Prostate gland (tissue), 2 donors: ENCODE results near the gene DTD2. TPM values are rescaled to one million over a fixed set of nuclear protein-coding genes. Genes with fewer than 3 reads are reported as not detected.

Experiments used
- DNase-seq: peaks from one replicate; pipeline ENCODE4 v3.0.0-alpha.2; 2019; ENCODE audit warnings: low spot score
- H3K27ac ChIP-seq, 2 donors: fragments of 200-600 bp; sonication (generic); 2 replicates each; pipeline ENCODE4 v1.5.1; 2017 to 2019
- H3K27me3 ChIP-seq: fragments of 200-600 bp; sonication (generic); replicated peaks from 2 replicates; pipeline ENCODE4 v1.5.1; 2019; ENCODE audit not compliant: insufficient read depth
- H3K36me3 ChIP-seq, 2 donors: fragments of 200-600 bp; sonication (generic); 1 replicate in 1 of 2; 2 replicates in 1 of 2; pipeline versions ENCODE4 v1.5.1 to v1.8.1; 2017 to 2019
- H3K4me1 ChIP-seq: fragments of 200-600 bp; sonication (generic); replicated peaks from 2 replicates; pipeline ENCODE4 v1.5.1; 2019
- H3K4me3 ChIP-seq, 2 donors: fragments of 200-600 bp; sonication (generic); 2 replicates each; pipeline ENCODE4 v1.5.1; 2017 to 2019
- H3K9me3 ChIP-seq: fragments of 200-600 bp; sonication (generic); 2 replicates; pipeline ENCODE4 v1.5.1; 2017
- POLR2A ChIP-seq: fragments of 450-650 bp; IDR thresholded peaks from one replicate; pipeline ENCODE4 v1.6.1; 2016; ENCODE audit warnings: antibody characterized with exemption, mild to moderate bottlenecking
- POLR2AphosphoS5 ChIP-seq: sonication (generic); formaldehyde crosslinking; IDR thresholded peaks from one replicate; pipeline ENCODE4 v1.6.1; 2017; ENCODE audit warnings: antibody characterized with exemption
- WGBS: methylation state at CpG from one replicate; pipeline ENCODE4 v1.1.5; 2018; 5-methylcytosine and 5-hydroxymethylcytosine counted together
- intact Hi-C: fragments of 100-400 bp; cut with DNase I; formaldehyde crosslinking; loops from one replicate; pipeline ENCODE4 v1.14.2; 2022
- total RNA-seq, 2 donors: library from RNA; depleted of rRNA; stranded (reverse); fragments of >200 nt; gene quantifications; one replicate each; pipeline ENCODE4 v1.1.0, GENCODE V29; 2016
- TF ChIP-seq, protein P1 (sequence below), 4 experiments: fragments of 200-600 bp in 2 of 4; fragments of 450-650 bp in 2 of 4; sonication (generic) in 2 of 4; IDR thresholded peaks; 1 replicate in 3 of 4; 2 replicates in 1 of 4; pipeline ENCODE4 v1.5.1; 2016 to 2019; ENCODE audit warnings: antibody characterized with exemption in 4 of 4, mild to moderate bottlenecking in 2 of 4, moderate library complexity in 2 of 4

DTD2 gene
- total RNA-seq: 10 to 100 TPM; 32.0 to 41.1 TPM

DNA sequence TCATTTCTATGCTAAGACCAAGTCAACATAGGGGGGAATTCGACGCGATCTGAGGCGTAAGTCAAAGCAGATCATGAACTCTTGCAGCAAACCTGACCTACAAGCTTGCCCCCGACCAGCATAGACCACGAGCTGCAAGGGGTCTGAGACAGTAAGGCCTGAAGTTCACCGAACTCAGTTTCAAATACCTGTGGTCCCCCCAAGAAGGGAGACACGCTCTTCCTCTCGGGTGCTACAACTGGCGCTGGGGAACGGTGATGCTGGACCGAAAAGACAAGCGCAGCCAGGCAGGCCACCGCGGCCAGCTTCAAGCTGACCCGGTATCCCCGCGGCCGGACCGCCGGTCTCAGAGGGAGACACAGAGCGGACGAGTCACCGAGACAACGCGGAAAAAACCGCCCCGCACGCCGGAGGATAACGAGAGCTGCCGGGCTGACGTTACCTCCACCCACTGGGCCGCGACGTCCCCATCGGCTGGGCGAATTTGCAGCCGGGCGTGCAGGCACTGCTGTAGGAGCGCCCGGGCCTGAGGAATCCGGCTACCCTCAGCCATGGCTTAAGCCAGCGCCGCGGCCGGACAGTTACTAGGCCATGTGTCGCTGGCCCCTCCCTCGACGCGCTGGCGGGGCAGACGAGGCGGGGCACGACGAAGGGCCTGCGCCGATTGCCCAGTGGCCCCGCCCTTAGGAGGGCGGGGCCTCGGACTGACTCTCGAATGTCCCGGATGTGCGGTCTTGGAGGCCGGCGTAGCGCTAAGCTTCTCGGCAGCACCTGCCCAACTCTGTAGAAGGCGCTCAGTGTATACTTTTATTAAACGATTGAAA lies at the start of gene DTD2:
DTD2 (minus strand) TSS at position 666 of the 824 bp plus-strand sequence; CDS start at position 553, 113 bp downstream.
- WGBS: under 1% methylated on average over 58 of the region's 70 CpGs
- peak within 1 kb of the TSS; percentile 54 to 57 for H3K4me3 ChIP-seq
- TF ChIP-seq, protein P1, sequence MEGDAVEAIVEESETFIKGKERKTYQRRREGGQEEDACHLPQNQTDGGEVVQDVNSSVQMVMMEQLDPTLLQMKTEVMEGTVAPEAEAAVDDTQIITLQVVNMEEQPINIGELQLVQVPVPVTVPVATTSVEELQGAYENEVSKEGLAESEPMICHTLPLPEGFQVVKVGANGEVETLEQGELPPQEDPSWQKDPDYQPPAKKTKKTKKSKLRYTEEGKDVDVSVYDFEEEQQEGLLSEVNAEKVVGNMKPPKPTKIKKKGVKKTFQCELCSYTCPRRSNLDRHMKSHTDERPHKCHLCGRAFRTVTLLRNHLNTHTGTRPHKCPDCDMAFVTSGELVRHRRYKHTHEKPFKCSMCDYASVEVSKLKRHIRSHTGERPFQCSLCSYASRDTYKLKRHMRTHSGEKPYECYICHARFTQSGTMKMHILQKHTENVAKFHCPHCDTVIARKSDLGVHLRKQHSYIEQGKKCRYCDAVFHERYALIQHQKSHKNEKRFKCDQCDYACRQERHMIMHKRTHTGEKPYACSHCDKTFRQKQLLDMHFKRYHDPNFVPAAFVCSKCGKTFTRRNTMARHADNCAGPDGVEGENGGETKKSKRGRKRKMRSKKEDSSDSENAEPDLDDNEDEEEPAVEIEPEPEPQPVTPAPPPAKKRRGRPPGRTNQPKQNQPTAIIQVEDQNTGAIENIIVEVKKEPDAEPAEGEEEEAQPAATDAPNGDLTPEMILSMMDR (IDR thresholded peaks at IDR 0.05): peak in 1 of 4 experiments; percentile 22
- peak; percentile 92 for TF ChIP-seq POLR2AphosphoS5
- peak; percentile 90 for TF ChIP-seq POLR2A
- H3K9me3 ChIP-seq: no peaks in the 10 kb centered on the region
- peaks cover 5% of the 10 kb centered on the region for H3K4me1 ChIP-seq
- peak; percentile 95 for DNase-seq
- H3K36me3 ChIP-seq: no peaks in the 10 kb centered on the region
- H3K27ac ChIP-seq: peak within 1 kb of the TSS; percentile 74 to 80
- no peaks in the 10 kb centered on the region for H3K27me3 ChIP-seq
- intact Hi-C loops: no loop called here

DNA sequence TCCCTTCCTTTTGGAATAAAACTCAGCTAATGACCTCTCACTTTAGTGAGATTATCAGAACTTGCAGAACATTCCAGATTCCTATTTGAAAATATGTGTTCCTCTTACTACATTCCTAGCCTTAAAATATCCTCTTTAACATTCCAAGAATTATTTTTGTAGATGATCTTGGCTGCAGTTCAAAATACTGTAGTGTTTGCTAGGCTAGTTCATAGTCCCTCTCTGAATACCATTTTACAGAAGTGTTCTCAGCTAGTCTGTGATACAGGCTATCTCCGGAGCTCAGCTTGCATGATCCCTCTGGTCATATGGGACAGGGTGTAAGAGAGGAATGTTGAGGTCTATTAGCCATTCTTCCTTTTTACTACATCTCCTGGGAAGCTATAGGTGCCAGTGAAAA lies 48.1 kb upstream of the DTD2 start:
- Histone ChIP-seq H3K9me3 (no peaks in the 10 kb centered on the region), H3K27ac (no peak overlapping the region), H3K27me3 (no peaks in the 10 kb centered on the region), H3K4me1 (no peaks in the 10 kb centered on the region), H3K4me3 (no peak overlapping the region), H3K36me3 (no peaks in the 10 kb centered on the region)
- TF ChIP-seq POLR2AphosphoS5 (no peak), POLR2A (no peak)
- TF ChIP-seq, protein P1 (IDR thresholded peaks at IDR 0.05): no peak
- intact Hi-C loops: loop anchor here (10.0 kb wide), 1 partner anchor 969 kb away; no protein-coding TSS in a partner anchor
- 16% methylated on average over 1 of the region's 1 CpG for WGBS
- no peak for DNase-seq

DNA sequence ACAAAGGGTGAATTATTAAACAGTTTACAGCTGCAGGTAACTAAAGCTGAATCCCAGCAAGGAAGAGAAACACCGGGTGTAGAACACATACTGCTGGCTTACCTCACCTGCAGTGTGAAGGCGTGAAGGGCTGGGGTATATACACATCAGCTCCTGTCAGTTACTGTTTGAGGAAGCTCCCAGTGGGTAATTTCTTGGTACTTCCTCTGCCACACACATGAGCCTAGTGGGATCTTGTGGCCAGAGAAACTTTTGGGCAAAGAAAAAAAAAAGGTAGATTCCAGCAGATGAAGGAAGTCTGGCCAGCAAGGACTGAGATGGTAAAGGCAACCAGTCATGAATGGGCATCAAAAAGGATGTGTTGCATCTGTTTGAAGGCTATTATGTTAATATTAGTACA lies 44.6 kb upstream of the DTD2 start:
- H3K4me1 ChIP-seq: no peaks in the 10 kb centered on the region
- intact Hi-C loops: loop anchor here (10.0 kb wide), 1 partner anchor 973 kb away; no protein-coding TSS in a partner anchor
- H3K27me3 ChIP-seq: no peaks in the 10 kb centered on the region
- no peaks in the 10 kb centered on the region for H3K36me3 ChIP-seq
- no peak for DNase-seq
- TF ChIP-seq POLR2AphosphoS5 (no peak), POLR2A (no peak)
- TF ChIP-seq, protein P1 (IDR thresholded peaks at IDR 0.05): no peak
- 72% methylated on average over 2 of the region's 2 CpGs for WGBS
- no peaks in the 10 kb centered on the region for H3K9me3 ChIP-seq
- no peak overlapping the region for H3K4me3 ChIP-seq
- H3K27ac ChIP-seq: no peak overlapping the region

DNA sequence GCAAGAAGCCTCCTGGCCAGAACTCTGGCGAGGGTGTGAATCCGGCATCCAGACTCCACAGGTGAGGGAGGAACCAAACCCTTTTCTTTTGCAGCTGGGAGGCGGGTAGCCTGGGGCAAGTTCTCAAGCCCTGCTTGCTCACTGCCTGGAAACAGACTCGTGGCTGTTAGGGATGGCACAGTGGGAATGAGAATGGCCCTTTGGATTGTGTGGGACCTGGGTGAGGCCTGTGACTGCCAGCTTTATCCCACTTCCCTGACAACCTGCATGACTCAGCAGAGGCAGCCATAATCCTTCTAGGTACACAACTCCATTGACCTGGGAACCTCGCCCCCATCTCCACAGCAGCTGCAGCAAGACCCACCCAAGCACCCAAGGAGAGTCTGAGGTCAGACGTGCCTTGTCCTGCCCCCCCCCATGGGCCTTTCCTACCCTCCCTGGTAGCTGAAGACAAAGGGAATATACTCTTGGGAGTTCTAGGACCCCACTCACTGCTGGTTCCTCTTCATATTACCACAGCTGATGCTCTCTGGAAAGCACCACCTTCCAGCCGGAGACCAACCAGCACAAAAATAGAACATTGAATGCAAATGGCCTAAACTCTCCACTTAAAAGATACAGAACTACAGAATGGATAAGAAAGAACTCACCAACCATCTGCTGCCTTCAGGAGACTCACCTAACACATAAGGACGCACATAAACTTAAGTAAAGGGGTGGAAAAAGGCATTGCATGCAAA lies 35.6 kb upstream of the DTD2 start:
- Histone ChIP-seq H3K27me3 (no peaks in the 10 kb centered on the region), H3K4me1 (no peaks in the 10 kb centered on the region), H3K27ac (no peak overlapping the region), H3K36me3 (no peaks in the 10 kb centered on the region), H3K9me3 (no peaks in the 10 kb centered on the region), H3K4me3 (no peak overlapping the region)
- DNase-seq: no peak
- TF ChIP-seq, protein P1 (IDR thresholded peaks at IDR 0.05): no peak
- TF ChIP-seq POLR2AphosphoS5: no peak
- no peak for TF ChIP-seq POLR2A
- WGBS: 90% methylated on average over 8 of the region's 8 CpGs
- intact Hi-C loops: no loop called here
